SK-N-SH treated with all-trans-retinoic acid at 6 μM for 48 hours (cell line): ENCODE results near the gene SMAP1.

Source experiments
- ARNTL ChIP-seq: fragments of 450-650 bp; formaldehyde crosslinking; IDR thresholded peaks from 2 replicates; pipeline ENCODE4 v1.5.0; 2020; ENCODE audit warnings: low read depth, mild to moderate bottlenecking, moderate library complexity, borderline replicate concordance
- CSDC2 ChIP-seq: fragments of 250-450 bp; sonication (Bioruptor Pico); IDR thresholded peaks from 2 replicates; pipeline ENCODE4 v1.5.0; 2020; ENCODE audit warnings: mild to moderate bottlenecking, moderate library complexity
- ESRRG ChIP-seq: fragments of 250-450 bp; sonication (Bioruptor Pico); IDR thresholded peaks from 2 replicates; pipeline ENCODE4 v1.6.1; 2021; ENCODE audit warnings: mild to moderate bottlenecking
- ISL1 ChIP-seq: fragments of 250-450 bp; sonication (Bioruptor Pico); IDR thresholded peaks from 2 replicates; pipeline ENCODE4 v2.1.2; 2022; ENCODE audit warnings: mild to moderate bottlenecking, moderate library complexity
- RARB ChIP-seq: fragments of 250-450 bp; sonication (Bioruptor Pico); IDR thresholded peaks from 2 replicates; pipeline ENCODE4 v1.8.0; 2021; ENCODE audit warnings: mild to moderate bottlenecking, moderate library complexity
- TCF4 ChIP-seq: fragments of 250-450 bp; sonication (Bioruptor Pico); IDR thresholded peaks from 2 replicates; pipeline ENCODE4 v1.8.0; 2021; ENCODE audit warnings: mild to moderate bottlenecking, moderate library complexity, borderline replicate concordance
- ZFP30 ChIP-seq: fragments of 450-650 bp; formaldehyde crosslinking; IDR thresholded peaks from 2 replicates; pipeline ENCODE4 v1.5.0; 2022; ENCODE audit warnings: mild to moderate bottlenecking, moderate library complexity
- ZNF8 ChIP-seq: fragments of 450-650 bp; formaldehyde crosslinking; IDR thresholded peaks from 2 replicates; pipeline ENCODE4 v1.5.0; 2020; ENCODE audit warnings: mild to moderate bottlenecking, moderate library complexity
- TF ChIP-seq, protein P1 (sequence below): fragments of 250-450 bp; sonication (Bioruptor Pico); IDR thresholded peaks from 2 replicates; pipeline ENCODE4 v1.5.1; 2020; ENCODE audit warnings: low read depth, mild to moderate bottlenecking, moderate library complexity
- TF ChIP-seq, protein P2 (sequence below): fragments of 250-450 bp; sonication (Bioruptor Pico); IDR thresholded peaks from 2 replicates; pipeline ENCODE4 v1.8.0; 2020; ENCODE audit warnings: mild to moderate bottlenecking, moderate library complexity, borderline replicate concordance

DNA sequence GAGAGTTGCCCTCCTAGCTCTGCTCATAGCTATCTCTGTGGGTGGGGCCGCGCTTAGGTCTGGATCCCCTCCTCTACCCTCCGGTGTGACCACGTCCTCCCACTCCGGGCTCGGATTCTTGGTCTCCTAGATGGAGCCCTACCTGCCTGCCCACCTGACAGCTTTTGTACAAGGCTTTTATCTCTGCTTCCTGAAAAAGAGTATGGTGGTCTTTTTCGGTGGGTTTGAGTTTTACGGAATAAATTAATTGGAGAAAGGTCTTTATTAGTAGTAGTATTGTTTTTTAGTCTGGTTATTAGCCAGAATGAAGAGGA, 773 bp downstream of the SMAP1 start:
- TF ChIP-seq, protein P1, sequence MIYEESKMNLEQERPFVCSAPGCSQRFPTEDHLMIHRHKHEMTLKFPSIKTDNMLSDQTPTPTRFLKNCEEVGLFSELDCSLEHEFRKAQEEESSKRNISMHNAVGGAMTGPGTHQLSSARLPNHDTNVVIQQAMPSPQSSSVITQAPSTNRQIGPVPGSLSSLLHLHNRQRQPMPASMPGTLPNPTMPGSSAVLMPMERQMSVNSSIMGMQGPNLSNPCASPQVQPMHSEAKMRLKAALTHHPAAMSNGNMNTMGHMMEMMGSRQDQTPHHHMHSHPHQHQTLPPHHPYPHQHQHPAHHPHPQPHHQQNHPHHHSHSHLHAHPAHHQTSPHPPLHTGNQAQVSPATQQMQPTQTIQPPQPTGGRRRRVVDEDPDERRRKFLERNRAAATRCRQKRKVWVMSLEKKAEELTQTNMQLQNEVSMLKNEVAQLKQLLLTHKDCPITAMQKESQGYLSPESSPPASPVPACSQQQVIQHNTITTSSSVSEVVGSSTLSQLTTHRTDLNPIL = no peak
- TF ChIP-seq, protein P2, sequence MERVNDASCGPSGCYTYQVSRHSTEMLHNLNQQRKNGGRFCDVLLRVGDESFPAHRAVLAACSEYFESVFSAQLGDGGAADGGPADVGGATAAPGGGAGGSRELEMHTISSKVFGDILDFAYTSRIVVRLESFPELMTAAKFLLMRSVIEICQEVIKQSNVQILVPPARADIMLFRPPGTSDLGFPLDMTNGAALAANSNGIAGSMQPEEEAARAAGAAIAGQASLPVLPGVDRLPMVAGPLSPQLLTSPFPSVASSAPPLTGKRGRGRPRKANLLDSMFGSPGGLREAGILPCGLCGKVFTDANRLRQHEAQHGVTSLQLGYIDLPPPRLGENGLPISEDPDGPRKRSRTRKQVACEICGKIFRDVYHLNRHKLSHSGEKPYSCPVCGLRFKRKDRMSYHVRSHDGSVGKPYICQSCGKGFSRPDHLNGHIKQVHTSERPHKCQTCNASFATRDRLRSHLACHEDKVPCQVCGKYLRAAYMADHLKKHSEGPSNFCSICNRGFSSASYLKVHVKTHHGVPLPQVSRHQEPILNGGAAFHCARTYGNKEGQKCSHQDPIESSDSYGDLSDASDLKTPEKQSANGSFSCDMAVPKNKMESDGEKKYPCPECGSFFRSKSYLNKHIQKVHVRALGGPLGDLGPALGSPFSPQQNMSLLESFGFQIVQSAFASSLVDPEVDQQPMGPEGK (CRISPR knock-in tag) = no peak
- TF ChIP-seq ISL1 (no peak), ZNF8 (CRISPR knock-in tag) (no peak), ZFP30 (CRISPR knock-in tag) (no peak), TCF4 (CRISPR knock-in tag) (no peak), ESRRG (no peak), RARB (CRISPR knock-in tag) (no peak), ARNTL (CRISPR knock-in tag) (no peak), CSDC2 (CRISPR knock-in tag) (no peak)
